T1000 (cell line): ENCODE results near the gene KLK3.

Experiments used
- DNase-seq: peaks from one replicate; lab custom pipeline; 2025; ENCODE audit warnings: mixed read lengths; lab: John Stamatoyannopoulos, UW

KLK3 gene

DNA sequence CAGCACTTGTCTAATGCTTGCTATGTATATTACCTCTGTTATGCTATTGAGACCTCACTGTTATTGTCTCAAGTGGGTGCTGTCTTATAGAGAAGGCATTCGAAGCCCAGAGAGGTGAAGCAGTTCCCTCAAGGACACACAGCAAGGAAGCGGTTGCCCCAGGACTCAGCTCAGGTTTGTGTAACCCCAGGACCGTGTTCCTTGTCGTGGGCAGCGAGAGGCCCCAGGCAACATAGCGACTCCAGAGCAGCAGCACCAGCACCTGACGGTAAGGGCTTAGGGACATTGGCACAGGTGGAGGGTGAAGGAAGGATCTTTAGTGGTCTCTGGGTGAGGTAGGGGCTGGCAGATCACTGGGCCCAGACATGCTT, 23.7 kb upstream of the KLK3 start:
- no peak for DNase-seq

DNA sequence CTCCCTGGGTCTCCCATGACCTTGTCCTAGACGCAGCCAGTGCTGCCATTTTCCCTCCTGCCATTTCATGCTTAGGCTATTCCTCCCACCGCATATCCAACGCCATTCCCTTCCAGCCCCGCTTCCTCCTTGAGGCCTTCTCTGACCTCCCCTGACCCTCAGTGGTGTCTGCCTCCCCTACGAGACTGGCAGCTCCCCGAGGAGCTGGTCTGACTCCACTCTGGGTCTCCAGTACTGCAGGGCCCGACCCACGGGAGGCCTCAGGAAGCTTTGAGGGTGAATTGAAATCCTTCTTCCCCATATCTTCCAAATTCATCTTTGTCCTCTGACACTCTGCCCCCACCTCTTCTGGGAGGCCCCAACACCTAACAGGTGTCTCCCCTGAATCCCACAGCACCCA, 22.0 kb upstream of the KLK3 start:
- DNase-seq, result no peak

DNA sequence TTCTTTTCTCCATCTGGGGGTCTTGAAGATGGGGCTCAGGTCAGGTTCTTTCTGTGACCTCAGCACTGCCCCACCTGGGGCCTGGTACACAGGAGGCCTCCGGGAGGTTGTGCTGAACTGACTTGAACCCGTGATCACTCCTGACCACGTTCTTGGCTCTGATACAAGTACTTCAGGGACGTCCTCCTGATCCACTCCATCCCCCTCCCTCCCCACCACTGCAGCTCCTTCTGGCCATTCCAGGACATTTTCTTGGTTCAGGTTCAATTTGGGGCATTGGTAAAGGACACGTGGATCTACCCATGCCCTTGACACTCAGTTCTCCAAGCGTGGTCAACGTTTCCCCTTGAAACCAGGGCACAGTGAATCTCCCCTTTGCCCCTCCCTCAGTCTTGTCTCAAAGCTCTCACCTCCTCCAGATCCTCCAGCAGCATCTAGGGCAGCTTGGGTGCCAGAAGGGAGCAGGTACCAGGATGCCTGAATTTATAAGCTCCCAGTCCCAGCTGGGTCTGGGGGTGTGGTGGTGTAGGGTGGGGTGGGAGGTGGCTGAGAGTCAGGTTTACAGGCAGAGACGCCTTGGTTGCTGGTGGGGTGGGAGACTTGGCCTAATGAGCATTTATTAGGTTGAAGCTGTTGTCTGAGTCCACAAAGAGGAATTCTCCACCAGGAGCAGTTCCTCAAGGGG, 21.5 kb upstream of the KLK3 start, which contains the start of gene KLK15:
Gene KLK15 (minus strand): TSS at position 458 of the 685 bp plus-strand sequence. CDS start 2,082 bp downstream, outside the sequence.
- DNase-seq, result no peak

DNA sequence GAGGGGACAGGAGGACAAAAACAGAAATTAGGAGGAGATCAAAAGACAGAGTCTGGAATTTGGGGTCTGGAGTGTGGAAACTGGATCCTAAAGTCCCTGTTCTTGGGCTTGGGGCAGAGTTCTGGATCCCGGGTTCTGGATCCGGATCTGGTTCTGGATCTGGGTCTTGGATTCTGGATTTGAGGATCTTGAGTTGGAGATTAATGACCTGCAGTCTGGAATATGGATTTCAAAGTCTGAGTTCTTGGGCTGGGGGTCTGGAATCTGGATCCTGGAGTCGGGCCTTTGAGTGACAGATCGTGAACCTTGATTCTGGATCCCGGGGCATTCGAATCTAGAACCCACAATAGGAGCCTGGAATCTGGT, 20.9 kb upstream of the KLK3 start:
- DNase-seq, result no peak

DNA sequence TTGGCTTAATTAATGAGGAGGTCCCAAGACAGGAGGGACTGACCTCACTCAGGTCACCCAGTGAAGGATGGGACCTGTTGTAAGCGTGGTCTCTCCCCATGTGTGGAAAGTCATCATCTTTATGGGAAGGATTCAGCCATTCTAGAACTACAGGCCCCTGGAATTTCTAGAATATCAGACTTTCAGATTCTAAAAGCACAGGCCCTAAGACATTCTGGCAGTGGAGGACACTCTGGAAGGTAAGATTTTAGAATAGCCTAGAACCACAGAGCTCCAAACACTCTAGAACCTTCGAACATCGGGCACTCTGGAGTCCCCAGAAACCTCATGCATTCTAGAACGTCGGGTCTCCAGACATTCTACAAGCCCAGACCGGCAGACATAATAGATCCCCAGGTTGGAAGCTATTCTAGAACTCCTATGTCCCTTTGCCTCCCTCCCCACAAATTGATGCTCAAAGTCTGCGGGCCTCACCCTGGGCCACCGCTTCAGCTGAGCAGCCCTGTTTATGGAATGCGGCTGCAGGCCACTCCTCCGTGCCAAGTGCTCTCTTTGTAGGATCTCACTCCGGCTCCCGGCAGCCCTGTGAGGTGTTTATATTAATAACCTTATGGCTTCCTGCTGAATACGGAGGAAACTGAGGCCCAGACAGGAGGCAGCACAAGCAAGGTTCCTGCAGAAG, 19.5 kb upstream of the KLK3 start:
- no peak for DNase-seq

DNA sequence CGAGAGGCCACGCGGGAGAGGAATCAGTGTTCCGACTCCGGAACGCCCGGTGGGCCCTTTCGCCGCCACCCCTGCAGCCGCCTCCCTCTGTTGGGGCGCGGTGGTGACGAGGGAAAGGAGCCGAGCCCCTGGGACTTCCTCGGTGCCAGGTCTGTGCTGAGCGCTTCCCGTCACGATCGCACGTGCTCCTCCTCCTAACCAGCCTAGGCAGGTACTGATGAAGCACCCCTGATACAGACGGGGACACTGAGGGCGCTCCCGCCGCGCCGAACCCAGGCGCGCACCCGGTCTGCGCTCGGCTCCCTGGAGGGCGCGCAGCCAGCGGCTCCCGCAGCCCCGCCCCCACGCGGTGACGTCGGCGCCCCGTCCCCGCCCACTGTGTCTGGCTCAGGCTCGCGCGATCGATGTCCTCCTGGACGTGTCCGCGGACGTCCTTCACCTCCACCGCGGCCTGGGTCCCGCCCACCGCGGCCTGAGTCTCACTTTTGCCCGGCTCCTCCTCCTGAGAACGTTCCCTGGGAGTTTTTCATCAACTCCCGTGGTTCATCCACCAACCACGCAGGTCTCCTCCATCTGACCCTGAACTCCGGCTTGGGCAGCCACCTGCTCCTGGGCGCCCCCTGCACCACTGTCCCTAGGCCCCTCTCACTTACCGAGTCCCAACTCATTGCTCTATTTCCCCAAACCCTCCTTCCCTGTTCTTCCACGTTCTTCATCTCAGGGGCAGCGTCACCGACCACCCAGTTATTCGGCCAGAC, 18.8 kb upstream of the KLK3 start:
- no peak for DNase-seq

DNA sequence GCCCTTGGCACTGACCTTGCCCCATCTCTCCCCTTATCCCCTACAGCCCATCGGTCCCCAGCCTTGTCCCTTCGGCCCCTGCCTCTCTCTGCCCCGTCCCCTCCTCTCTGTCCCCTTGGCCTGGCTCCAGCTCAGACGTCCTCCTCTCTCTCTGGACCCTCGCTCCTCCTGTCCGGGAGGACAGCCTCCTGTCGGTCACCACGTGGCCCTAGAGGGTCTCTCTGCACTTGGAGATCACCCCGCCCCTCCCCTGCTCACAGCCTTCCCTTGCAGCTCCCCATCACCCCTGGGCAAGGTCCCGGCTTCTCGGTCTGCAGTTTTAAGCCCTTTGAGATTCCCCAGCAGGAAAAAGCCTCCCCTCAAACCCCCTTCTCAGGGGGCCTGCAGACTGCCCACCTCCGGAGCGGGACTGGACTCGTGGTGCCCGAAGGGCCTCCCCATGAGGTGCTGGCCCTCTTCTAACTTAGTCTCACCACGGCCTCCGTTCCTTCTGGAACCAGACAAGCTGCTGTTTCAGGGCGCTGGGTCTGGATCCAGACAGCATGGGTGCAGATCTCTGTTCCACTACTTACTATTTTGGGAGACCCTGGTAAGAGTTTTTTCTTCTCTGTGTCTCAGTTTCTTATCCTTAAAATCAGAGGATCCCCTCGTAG, 18.0 kb upstream of the KLK3 start:
- no peak for DNase-seq

DNA sequence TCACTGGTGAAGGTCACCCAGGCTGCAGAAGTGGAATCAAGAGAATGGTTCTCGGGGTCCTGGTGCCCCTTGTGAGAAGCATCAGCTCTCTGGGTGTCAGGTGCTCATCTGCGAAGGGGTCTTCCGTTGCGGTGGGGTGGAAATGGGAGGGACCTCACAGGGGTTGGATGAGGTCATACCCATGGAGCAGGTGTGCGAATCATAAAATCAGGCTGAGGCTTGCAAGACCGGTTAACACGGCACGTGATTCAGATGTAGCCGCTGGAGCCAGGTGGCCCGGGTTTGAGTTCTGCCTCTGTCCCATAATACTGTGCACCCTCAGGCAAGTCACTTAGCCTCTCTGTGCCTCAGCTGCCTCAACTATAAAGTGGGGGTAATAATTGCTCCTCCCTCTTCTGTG, 17.4 kb upstream of the KLK3 start:
- DNase-seq, result no peak

DNA sequence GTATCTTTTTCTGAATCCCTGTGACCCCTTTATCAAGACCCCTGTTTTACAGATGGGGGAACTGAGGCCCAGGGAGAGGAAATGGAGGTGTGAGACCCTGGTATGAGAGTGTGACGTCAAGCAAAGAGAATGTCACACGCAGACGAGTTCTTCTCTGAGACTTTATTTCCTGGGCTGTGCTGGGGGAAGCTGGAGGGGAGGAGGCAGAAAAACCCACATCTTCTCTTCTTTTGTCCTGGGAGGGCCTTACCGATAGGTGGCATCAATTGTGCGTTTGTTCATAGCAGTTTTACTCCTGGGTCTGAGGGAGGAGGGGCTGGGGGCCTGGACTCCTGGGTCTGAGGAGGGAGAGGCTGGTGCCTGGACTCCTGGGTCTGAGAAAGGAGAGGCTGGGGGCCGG, 16.5 kb upstream of the KLK3 start:
- DNase-seq, result no peak

DNA sequence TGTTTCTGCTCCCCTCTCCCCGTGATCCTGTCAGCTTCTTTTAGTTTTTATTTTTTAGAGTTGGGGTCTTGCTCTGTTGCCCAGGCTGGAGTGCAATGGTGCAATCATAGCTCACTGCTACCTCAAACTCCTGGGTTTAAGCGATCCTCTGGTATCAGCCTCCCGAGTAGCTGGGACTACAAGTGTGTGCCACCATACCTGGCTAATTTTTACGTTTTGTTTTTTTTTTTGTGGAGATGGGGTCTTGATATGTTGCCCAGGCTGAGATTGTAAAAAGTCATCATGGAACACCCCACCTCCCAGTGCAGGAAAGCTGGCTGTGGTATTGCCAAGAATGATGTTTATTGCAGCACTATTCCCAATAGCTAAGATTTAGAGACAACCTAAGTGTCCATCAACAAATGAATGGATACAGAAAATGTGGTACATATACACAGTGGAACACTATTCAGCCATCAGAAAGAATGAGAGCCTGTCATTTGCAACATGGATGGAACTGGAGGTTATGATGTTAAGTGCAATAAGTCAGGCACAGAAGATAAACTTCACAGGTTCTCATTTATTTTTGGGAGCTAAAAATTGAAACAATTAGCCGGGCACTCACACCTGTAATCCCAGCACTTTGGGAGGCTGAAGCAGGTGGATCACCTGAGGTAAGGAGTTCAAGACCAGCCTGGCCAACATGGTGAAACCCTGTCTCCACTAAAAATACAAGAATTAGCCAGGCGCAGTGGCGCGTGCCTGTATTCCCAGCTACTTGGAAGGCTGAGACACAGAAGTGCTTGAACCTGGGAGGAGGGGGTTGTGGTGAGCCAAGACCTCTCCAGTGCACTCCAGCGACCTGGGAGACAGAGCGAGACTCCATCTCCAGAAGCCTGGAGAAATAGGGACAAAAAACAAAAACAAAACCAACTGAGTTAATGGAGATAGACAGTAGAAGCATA, 14.7 kb upstream of the KLK3 start:
- DNase-seq, result no peak

DNA sequence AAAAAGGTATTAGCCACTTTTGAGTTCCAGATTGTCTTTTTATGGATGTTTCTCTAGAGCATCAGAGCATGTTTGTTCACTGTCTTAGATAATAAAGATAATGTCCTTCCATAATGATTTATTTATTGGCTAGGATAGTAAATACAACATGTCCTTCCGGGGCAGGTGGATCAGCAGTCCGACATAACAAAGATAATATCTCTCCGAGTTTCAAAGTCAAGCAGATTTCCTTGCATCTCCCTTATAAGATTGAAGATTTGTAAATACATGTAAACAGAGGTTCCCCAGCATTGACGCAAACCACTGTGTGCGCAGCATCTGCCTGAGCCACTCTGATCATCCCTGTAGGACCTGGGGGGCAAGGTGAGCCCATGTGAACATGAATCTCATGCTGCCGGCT, 12.6 kb upstream of the KLK3 start:
- DNase-seq, result no peak

DNA sequence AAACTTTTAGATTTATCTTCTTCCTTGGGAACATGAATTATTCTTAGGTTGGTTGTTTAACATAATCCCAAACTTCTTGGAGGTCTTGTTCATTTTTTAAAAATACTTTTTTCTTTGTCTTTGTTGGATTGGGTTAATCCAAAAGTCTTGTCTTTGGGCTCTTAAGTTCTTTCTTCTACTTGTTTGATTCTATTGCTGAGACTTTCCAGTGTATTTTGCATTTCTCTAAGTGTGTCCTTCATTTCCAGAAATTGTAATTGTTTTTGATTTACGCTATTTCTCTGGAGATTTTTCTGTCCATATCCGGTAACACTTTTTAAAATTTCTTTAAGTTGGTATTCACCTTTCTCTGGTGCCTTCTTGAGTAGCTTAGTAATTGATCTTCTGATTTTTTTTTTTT, 11.5 kb upstream of the KLK3 start:
- no peak for DNase-seq

DNA sequence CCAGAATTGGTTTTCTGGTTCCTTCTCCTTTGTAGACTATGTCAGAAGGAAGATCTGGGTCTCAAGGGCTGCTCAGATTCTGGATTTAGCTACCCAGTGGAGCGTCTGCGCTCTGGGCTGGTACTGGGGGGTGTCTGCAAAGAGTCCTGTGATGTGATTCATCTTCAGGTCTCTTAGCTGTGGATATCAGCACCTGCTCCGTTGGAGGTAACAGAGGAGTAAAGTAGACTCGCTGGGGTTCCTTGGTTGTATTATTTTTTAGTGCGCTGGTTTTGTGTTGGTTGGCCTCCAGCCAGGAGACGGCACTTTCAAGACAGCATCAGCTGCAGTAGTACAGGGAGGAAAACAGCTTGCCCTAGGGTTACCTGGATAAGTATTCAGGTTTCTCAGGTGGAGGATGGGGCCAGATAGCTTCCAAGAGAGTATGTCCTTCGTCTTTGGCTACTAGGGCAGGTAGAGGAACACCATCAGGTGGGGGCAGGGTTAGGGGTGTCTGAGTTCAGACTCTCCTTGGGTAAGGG, 11.0 kb upstream of the KLK3 start:
- no peak for DNase-seq

DNA sequence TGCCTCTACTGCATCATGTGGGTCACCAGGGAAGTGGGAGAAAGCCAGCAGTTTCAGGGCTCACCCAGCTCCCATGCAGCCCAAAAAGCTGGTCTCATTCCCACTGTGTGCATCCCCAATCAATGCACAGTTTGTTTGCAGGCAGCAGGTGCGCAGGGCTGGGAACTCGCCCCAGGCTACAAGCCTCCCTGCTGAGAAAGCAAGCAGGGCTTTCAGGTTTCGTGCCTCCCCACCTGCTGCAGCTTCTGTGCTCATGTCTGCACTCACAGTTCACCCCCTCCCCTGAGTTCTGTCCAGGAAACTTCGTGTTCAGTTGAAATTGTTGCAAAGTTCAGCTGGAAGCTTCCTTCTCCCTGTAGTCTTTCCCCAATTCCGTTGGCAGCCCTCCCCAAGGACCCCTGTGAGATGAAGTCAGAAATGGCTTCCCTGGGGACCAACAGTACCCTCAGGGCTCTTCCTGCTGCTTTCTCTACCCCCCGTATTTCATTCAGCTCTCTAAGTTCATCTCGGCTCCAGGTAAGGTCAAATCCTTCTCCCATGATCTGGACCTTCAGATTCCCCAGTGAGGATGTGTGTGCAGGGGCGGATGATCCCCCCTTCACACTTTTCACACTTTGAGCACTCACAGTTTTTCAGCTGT, 10.3 kb upstream of the KLK3 start:
- DNase-seq, result no peak

DNA sequence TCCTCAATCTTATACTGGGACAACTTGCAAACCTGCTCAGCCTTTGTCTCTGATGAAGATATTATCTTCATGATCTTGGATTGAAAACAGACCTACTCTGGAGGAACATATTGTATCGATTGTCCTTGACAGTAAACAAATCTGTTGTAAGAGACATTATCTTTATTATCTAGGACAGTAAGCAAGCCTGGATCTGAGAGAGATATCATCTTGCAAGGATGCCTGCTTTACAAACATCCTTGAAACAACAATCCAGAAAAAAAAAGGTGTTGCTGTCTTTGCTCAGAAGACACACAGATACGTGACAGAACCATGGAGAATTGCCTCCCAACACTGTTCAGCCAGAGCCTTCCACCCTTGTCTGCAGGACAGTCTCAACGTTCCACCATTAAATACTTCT, 4.0 kb upstream of the KLK3 start:
- DNase-seq, result no peak

DNA sequence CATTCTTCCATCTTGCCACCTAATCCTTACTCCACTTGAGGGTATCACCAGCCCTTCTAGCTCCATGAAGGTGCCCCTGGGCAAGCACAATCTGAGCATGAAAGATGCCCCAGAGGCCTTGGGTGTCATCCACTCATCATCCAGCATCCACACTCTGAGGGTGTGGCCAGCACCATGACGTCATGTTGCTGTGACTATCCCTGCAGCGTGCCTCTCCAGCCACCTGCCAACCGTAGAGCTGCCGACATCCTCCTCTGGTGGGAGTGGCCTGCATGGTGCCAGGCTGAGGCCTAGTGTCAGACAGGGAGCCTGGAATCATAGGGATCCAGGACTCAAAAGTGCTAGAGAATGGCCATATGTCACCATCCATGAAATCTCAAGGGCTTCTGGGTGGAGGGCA, 3.1 kb upstream of the KLK3 start:
- no peak for DNase-seq

DNA sequence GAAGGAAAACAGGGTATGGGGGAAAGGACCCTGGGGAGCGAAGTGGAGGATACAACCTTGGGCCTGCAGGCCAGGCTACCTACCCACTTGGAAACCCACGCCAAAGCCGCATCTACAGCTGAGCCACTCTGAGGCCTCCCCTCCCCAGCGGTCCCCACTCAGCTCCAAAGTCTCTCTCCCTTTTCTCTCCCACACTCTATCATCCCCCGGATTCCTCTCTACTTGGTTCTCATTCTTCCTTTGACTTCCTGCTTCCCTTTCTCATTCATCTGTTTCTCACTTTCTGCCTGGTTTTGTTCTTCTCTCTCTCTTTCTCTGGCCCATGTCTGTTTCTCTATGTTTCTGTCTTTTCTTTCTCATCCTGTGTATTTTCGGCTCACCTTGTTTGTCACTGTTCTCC, 2.7 kb downstream of the KLK3 start:
- no peak for DNase-seq

DNA sequence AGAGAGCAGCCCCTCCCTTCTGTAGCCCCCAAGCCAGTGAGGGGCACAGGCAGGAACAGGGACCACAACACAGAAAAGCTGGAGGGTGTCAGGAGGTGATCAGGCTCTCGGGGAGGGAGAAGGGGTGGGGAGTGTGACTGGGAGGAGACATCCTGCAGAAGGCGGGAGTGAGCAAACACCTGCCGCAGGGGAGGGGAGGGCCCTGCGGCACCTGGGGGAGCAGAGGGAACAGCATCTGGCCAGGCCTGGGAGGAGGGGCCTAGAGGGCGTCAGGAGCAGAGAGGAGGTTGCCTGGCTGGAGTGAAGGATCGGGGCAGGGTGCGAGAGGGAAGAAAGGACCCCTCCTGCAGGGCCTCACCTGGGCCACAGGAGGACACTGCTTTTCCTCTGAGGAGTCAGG, 4.2 kb downstream of the KLK3 start:
- no peak for DNase-seq

DNA sequence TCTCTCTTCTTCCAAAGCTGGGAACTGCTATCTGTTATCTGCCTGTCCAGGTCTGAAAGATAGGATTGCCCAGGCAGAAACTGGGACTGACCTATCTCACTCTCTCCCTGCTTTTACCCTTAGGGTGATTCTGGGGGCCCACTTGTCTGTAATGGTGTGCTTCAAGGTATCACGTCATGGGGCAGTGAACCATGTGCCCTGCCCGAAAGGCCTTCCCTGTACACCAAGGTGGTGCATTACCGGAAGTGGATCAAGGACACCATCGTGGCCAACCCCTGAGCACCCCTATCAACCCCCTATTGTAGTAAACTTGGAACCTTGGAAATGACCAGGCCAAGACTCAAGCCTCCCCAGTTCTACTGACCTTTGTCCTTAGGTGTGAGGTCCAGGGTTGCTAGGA, 5.1 kb downstream of the KLK3 start:
- DNase-seq, result no peak

DNA sequence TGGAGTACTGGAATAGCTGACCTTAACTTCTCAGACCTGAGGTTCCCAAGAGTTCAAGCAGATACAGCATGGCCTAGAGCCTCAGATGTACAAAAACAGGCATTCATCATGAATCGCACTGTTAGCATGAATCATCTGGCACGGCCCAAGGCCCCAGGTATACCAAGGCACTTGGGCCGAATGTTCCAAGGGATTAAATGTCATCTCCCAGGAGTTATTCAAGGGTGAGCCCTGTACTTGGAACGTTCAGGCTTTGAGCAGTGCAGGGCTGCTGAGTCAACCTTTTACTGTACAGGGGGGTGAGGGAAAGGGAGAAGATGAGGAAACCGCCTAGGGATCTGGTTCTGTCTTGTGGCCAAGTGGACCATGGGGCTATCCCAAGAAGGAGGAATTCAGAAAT, 6.3 kb downstream of the KLK3 start:
- no peak for DNase-seq
